Measurements from ENCODE around the gene PROB1. TPM values are rescaled to one million over a fixed set of nuclear protein-coding genes. Genes with fewer than 3 reads are reported as not detected.

The PROB1 gene
- polyA plus RNA-seq = not detected in 2 replicates

GRCh38 chr5:139394654-139395566 is at the start of gene PROB1:
Gene PROB1, minus strand, starts transcription at chr5:139395104. Its CDS starts 23 bp downstream, at chr5:139395081.

GRCh38 chr5:139439013-139439903 is 44.4 kb upstream of the PROB1 start, which contains the start of gene DNAJC18:
Gene DNAJC18, minus strand, starts transcription at chr5:139439525. Its CDS starts 80 bp downstream, at chr5:139439445.

GRCh38 chr5:139403787-139404483 is 9.0 kb upstream of the PROB1 start, which contains the start of gene SPATA24:
Gene SPATA24, minus strand, starts transcription at chr5:139404089. Its CDS starts 29 bp downstream, at chr5:139404060.

DNA sequence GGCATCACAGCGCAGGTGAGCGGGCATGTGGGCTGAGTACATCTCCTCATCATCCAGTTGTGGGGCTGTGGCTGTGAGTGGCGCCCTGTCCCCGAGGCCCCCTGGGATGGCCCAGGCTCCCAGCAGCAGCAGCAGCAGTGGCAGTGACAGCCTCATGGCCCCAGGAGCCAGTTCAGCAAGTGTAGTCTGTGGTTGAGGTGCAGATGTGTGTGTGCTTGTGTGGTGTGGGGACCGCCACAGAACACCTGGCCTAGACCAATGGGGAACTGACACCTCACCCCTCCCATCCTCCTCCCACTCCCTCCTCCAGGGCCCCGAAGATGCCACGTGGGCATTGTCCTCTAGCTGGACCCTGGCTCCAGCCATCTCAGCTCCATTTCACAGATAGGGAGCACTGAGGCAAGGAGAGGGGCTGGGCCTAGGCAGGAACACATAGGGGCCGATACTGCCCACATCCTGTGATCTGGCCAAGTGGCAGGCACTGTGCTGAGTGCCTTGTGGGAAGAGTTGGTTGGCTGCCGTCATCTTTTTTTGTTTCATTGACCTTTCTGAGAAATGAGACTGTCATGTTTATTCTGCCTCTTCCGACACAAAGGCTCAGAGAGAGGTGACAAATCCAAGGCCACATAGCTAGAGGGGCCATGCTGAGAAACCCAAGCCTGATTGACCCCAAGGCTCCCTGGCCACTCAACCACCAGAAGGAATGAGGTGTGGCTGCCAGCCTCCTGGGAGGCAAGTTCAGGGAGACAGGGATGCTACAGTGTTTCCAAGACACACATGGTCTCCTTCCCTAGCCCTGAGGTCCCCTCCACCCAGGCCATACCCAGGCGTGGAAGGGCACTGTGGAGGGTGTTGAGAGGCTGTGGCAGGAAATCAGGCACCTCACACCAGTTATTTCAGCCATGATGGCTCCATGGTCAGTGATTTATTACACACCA is 4.9 kb downstream of the PROB1 start, which contains the start of gene MZB1:
Gene MZB1 (minus strand): TSS at position 213 of the 938 bp plus-strand sequence. CDS start 57 bp downstream, at position 156.

DNA sequence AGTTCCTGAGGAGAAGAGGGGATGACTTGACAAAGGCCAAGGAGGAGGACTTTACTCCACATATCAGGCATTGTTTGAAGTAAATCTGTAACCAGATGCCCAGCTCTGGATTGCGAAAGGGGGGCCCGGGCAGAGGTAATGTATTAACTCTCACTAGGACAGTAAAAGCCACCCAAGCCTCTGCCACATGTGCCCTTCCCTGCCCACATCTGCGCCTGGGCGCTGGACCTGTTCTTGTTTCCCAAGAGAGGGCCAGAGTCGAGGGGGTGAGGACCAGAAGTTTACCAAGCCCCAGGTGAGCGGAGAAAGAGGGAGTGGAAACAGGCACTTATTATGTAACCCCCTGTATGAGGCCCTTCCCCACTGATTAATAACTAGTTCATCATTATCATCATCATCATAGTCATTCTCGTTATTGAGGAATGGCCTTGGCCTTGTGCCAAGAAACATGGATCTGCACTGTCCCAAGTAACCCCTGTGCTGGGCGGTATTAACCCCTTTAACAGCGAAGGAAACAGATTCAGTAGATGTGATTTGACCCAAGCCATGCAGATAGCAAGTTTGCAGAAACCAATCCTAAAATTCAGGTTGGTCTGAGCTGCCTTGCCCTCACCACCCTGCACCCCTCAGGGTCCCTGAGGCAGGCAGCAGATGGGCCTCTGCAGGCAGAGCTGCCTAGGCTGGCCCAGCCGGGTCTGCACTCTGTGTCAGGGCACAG is 11.5 kb downstream of the PROB1 start, which contains the start of gene SLC23A1:
Gene SLC23A1 (minus strand): TSS at position 23 of the 718 bp plus-strand sequence. CDS start 44 bp downstream, outside the sequence.

DNA sequence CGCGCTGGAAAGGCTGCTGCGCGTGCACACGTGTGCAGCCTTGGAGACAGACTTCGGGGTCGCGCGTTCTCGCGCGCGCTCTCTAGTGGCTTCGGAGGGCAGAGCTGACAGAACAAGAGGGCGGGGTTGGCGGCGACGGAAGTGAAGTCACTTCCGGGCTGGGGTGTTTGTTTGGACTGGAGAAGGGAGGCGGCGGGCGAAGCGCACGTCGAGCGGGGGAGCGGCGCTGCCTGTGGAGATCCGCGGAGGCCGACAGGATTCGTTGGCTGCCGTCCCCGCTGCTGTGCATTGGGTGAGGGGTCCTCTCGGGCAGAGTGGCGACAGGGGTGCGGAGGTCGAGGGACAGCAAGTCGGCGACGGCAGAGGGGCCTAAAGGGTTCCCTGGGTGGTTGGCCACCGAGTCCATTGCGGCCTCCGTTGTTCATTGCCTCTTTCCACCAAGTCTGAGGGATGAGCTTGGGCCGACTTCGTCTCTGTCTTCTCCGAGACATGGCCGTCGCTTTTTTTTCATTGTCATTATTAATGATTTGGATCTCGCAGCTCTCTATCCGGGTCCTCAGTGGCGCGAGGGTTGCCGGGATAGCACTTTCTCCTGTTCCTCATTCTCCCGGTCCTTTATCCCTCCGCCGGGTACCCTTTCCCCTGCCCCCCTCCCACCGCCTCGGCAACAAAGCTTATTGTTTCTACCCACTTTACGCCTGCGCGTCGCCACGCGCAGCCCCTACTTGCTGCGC is 53.0 kb downstream of the PROB1 start, which contains the start of gene PAIP2:
Gene PAIP2 (plus strand): TSS at position 166 of the 734 bp plus-strand sequence. CDS start 21,931 bp downstream, outside the sequence.

Other genes starting within 250 kb of the PROB1 start
- 21.5 and 30.5 TPM in 2 replicates for gene SIL1, start 196.7 kb downstream of the PROB1 start, polyA plus RNA-seq
- gene MATR3, start 101.4 kb downstream of the PROB1 start, polyA plus RNA-seq = 239 and 277 TPM in 2 replicates
- 193 and 219 TPM in 2 replicates for gene PAIP2, start 53.2 kb downstream of the PROB1 start, polyA plus RNA-seq
- not detected in 2 replicates for gene SLC23A1, start 11.8 kb downstream of the PROB1 start, polyA plus RNA-seq
- not detected in 2 replicates for gene MZB1, start 5.2 kb downstream of the PROB1 start, polyA plus RNA-seq
- 0.81 and 7.7 TPM in 2 replicates for gene SPATA24, start 9.0 kb upstream of the PROB1 start, polyA plus RNA-seq
- gene DNAJC18, start 44.4 kb upstream of the PROB1 start, polyA plus RNA-seq = 11.1 and 27.2 TPM in 2 replicates
- gene ECSCR, start 67.6 kb upstream of the PROB1 start, polyA plus RNA-seq = 2.1 TPM in 1 of 2 replicates, not detected in the other
- gene SMIM33, start 75.9 kb upstream of the PROB1 start, polyA plus RNA-seq = not detected in 2 replicates
- gene STING1, start 87.7 kb upstream of the PROB1 start, polyA plus RNA-seq = 0.82 TPM in 1 of 2 replicates, not detected in the other
- 50.6 and 57.5 TPM in 2 replicates for gene UBE2D2, start 166.2 kb upstream of the PROB1 start, polyA plus RNA-seq

Measured in Purkinje cell (primary cell).